LNCAP (cell line): ENCODE results near the gene PON3.

ENCODE experiments used
- CTCF ChIP-seq: fragments of 450-650 bp; IDR thresholded peaks from 2 replicates; pipeline ENCODE4 v1.5.1; 2017; ENCODE audit warnings: mild to moderate bottlenecking

The PON3 gene

DNA sequence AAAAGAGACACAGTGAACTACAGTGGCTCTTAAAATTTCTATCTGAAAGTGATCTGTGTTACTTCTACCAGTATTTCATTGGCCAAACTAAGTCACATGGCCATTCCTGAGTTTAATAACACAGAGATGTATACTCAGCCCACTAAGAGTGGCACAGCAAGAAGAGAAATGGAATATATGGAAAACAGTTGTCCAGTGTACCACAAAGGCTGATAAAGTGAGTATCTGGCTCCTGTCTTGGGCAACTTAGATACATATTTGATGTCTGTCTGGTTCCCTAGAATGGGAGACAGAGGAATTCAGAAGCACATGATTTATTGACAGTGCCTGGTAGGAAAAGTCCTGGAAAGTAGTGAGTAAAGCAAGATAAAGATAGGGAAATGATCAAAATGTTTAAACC is 61.7 kb downstream of the PON3 start:
- TF ChIP-seq CTCF: no peak

DNA sequence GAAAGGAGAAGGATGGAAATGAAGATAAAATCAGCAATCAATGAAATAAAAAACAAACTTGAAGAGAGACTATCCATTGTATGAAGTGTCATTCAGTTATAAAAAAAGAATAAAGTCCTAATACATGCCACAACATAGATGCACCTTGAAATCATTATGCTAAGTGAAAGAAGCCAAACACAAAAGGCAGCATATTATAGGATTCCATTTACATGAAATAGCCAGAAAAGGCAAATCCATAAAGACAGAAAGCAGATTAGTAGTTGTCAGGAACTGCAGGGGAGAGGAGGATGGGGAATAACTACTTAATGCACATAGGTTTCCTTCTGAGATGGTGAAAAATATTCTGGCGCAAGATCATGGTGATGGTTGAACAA is 65.2 kb downstream of the PON3 start:
- no peak for TF ChIP-seq CTCF

- no peak for TF ChIP-seq CTCF
Measured at GRCh38 chr7:95330204-95330960, 65.8 kb downstream of the PON3 start.

DNA sequence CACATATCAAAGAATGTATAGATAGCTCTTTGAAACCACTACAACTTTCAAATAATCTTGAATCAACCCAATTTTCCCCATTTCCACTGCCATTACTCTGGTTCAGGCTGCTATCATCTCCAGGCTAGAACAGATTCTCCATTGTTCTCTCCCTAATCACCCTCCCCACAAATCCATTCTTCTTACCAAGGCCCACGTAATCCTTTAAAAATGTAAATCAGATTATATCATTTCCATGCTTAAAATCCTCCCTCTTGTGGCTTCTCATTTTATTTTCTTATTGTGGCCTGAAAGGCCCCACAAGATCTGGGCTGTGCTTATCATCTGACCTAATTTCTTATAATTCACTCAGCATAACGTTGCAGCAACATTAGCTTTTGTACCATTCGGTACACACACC is 68.8 kb downstream of the PON3 start:
- TF ChIP-seq CTCF: no peak

DNA sequence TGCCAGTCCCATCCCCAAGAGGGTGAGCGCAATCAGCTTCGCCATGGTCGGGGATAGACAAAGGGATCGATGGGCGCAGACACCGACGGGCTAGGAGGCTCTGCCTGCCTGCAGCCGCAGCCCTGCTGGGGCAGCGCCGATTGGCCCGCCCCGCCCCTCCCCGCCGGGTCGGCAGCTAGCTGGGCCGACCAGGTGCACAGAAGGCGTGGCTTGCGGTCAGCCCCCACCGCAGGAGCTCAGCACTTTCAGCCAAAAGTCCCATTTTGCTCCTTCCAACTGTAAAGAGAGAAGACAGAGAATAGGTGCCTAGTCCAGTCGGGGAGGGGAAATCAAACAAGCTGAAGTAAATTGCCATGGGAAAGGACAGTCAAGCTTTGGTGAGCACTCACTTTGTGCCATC is 71.7 kb downstream of the PON3 start, which contains the start of gene PON1:
Gene PON1, minus strand, starts transcription at position 102 of the 400 bp plus-strand sequence. Its CDS starts 57 bp downstream, at position 45.
- no peak for TF ChIP-seq CTCF

DNA sequence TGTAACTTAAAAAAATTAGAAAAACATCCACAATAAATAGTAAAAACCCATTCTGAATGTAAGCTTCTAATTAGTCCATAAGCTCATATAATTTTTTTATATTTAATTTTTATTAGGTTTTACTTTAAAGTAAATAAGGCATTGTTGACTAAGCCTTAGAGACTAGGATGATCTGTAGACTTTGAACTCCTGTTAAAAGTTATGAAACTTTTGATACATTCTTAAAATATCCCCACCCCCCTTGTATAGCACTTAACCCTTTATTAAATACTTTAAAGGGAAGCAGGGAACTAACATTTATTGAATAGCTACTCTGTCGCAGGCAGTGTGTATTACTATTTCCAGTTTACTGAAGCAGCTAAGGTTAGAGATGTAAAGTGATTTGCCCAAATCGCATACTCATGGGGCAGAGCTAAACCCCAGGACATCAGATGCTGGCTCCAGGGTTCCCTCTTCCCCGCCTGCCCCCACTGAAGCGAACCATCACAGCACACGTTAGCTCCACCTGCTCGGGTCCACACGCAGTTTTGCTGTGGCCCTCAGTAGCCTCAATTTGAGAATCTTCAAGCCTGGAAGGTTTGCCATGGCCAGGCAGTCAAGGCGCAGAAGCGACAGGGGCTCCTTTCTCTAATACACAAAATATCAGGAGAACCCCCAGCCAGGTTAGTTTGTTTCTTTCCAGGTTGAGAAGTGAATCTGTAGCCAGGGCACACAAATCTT is 72.6 kb downstream of the PON3 start:
- TF ChIP-seq CTCF: no peak

- TF ChIP-seq CTCF: no peak
Measured at GRCh38 chr7:95322854-95323253, 73.3 kb downstream of the PON3 start.
